ENCODE measurements around the gene GBP2. TPM values are rescaled to one million over a fixed set of nuclear protein-coding genes. Genes with fewer than 3 reads are reported as not detected.
"Not testable (repeated sequence)": the region's sequence is repeated elsewhere in the genome, so short reads cannot be mapped to it uniquely, and the experiment has no call there.

The GBP2 gene
- total RNA-seq, 1 donor from 2014 or later = 1.6 TPM

DNA sequence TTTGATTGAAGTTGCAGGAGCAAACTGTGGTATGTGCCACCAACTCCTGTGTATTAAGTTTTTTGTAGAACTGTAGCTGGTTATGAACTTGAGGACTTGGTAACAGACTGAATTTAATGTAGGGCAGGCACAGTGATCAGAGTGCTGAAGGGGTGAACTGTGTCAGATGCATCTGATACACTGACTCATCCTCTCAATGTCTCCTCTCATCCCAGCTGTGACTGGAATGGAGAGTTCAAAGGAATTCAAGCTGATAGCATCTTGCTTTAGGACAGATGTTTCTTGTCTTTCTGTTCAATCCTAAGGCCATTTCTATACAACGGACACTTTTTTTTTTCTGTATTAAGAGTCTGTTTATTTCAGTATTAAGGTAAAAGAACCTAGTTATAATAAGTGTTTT is 36.0 kb downstream of the GBP2 start:
- peaks cover 8% of the 10 kb centered on the region for H3K27me3 Mint-ChIP-seq (ENCODE audit: unreplicated experiment)
- H3K4me3 Mint-ChIP-seq (ENCODE audit: unreplicated experiment) = no peak overlapping the region
- H3K36me3 Mint-ChIP-seq (ENCODE audit: unreplicated experiment) = no peaks in the 10 kb centered on the region
- DNase-seq (ENCODE audit: extremely low spot score, unreplicated experiment) = no peak
- TF ChIP-seq, protein P1, sequence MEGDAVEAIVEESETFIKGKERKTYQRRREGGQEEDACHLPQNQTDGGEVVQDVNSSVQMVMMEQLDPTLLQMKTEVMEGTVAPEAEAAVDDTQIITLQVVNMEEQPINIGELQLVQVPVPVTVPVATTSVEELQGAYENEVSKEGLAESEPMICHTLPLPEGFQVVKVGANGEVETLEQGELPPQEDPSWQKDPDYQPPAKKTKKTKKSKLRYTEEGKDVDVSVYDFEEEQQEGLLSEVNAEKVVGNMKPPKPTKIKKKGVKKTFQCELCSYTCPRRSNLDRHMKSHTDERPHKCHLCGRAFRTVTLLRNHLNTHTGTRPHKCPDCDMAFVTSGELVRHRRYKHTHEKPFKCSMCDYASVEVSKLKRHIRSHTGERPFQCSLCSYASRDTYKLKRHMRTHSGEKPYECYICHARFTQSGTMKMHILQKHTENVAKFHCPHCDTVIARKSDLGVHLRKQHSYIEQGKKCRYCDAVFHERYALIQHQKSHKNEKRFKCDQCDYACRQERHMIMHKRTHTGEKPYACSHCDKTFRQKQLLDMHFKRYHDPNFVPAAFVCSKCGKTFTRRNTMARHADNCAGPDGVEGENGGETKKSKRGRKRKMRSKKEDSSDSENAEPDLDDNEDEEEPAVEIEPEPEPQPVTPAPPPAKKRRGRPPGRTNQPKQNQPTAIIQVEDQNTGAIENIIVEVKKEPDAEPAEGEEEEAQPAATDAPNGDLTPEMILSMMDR (IDR thresholded peaks at IDR 0.05) = no peak
- no peaks in the 10 kb centered on the region for H3K4me1 Mint-ChIP-seq (ENCODE audit: unreplicated experiment)
- no peak overlapping the region for H3K27ac Mint-ChIP-seq (ENCODE audit: unreplicated experiment)
- H3K9me3 Mint-ChIP-seq (ENCODE audit: unreplicated experiment) = no peaks in the 10 kb centered on the region

DNA sequence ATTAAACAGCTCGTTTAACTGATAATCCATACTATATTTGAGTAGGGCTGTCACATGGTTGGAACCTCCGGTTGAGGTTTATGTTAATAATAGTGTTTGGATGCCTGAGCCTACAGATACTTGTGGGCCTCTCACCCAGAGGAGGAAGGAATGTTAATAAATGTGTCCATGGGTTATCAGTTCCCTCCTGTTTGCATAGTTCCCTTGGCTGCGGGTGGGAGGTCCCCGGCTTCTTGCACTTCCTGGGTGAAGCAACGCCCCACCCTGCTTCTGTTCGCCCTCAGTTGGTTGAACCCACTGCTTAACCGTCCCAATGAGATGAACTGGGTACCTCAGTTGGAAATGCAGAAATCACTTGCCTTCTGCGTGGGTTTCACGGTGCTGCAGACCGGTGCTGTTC is 37.3 kb downstream of the GBP2 start:
- no peak for DNase-seq (ENCODE audit: extremely low spot score, unreplicated experiment)
- Mint-ChIP-seq H3K27ac (ENCODE audit: unreplicated experiment) (no peak overlapping the region), H3K4me3 (ENCODE audit: unreplicated experiment) (no peak overlapping the region), H3K36me3 (ENCODE audit: unreplicated experiment) (no peaks in the 10 kb centered on the region), H3K27me3 (ENCODE audit: unreplicated experiment) (peaks cover 15% of the 10 kb centered on the region), H3K9me3 (ENCODE audit: unreplicated experiment) (no peaks in the 10 kb centered on the region), H3K4me1 (ENCODE audit: unreplicated experiment) (no peaks in the 10 kb centered on the region)
- TF ChIP-seq, protein P1 (IDR thresholded peaks at IDR 0.05) = no peak

DNA sequence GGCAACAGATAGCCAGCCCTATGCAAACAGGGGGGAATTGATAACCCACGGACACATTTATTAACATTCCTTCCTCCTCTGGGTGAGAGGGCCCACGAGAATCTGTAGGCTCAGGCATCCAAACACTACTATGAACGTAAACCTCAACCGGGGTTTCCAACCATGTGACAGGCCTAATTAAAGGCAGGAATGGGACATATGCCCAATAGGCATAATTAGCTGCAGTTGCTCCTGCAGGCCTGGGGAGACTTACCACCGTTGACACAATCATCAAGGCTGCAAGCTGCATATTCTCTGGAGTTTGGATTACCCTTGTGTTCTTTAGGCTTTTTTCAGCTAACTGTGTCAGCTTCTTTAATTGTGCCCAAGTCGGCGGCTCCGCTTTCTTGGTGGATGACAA is 38.7 kb downstream of the GBP2 start:
- Mint-ChIP-seq H3K4me3 (ENCODE audit: unreplicated experiment) (no peak overlapping the region), H3K27ac (ENCODE audit: unreplicated experiment) (no peak overlapping the region), H3K27me3 (ENCODE audit: unreplicated experiment) (peaks cover 15% of the 10 kb centered on the region), H3K9me3 (ENCODE audit: unreplicated experiment) (no peaks in the 10 kb centered on the region), H3K4me1 (ENCODE audit: unreplicated experiment) (no peaks in the 10 kb centered on the region), H3K36me3 (ENCODE audit: unreplicated experiment) (no peaks in the 10 kb centered on the region)
- no peak for DNase-seq (ENCODE audit: extremely low spot score, unreplicated experiment)
- TF ChIP-seq, protein P1 (IDR thresholded peaks at IDR 0.05) = no peak

DNA sequence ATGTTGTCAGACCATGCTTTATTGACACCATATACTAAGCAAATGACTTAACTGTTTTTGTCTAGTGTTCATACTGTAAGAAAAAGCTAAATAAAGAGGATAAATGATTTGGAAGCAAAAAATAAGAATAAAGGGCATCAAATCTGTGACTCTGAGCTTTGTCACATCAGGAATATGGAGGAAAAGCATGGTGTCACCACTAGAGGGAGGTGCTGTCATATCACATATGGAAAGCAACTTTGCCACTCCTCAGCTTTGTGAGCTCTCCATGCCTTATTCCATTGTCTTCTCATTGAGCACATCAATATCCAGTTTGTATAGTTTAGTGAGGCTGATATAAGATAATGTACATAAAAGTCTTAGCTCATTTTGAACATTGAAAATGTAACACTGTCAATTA is 40.1 kb downstream of the GBP2 start:
- DNase-seq (ENCODE audit: extremely low spot score, unreplicated experiment) = no peak
- no peaks in the 10 kb centered on the region for H3K9me3 Mint-ChIP-seq (ENCODE audit: unreplicated experiment)

DNA sequence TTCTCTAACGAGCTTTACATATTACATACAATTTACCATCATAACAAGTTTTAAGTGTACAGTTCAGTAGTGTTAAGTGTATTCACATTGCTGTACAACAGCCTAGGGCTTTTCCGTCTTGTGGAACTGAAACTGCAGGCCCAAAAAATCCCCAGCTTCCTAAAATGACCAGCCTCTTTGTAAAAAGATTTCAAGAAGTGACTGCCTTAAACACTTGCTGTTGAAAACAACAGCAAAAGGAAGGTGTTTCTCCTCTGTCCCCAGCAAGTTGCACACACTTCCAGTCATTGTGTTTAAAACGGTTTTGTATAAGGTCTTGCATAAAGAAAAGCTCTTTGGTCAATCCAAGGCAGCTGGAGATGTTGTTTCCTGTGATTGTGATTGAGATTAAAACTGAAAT is 44.9 kb downstream of the GBP2 start:
- peaks cover 7% of the 10 kb centered on the region for H3K9me3 Mint-ChIP-seq (ENCODE audit: unreplicated experiment)
- no peak overlapping the region for H3K27ac Mint-ChIP-seq (ENCODE audit: unreplicated experiment)
- H3K36me3 Mint-ChIP-seq (ENCODE audit: unreplicated experiment) = no peaks in the 10 kb centered on the region
- no peak for DNase-seq (ENCODE audit: extremely low spot score, unreplicated experiment)
- H3K27me3 Mint-ChIP-seq (ENCODE audit: unreplicated experiment) = peaks cover 16% of the 10 kb centered on the region
- H3K4me3 Mint-ChIP-seq (ENCODE audit: unreplicated experiment) = no peak overlapping the region
- H3K4me1 Mint-ChIP-seq (ENCODE audit: unreplicated experiment) = no peaks in the 10 kb centered on the region
- TF ChIP-seq, protein P1 (IDR thresholded peaks at IDR 0.05) = no peak

More for the DNA sequence above, 40.1 kb downstream of the GBP2 start:
- no peaks in the 10 kb centered on the region for H3K4me1 Mint-ChIP-seq (ENCODE audit: unreplicated experiment)
- no peaks in the 10 kb centered on the region for H3K36me3 Mint-ChIP-seq (ENCODE audit: unreplicated experiment)
- no peak overlapping the region for H3K27ac Mint-ChIP-seq (ENCODE audit: unreplicated experiment)
- H3K4me3 Mint-ChIP-seq (ENCODE audit: unreplicated experiment) = no peak overlapping the region
- TF ChIP-seq, protein P1 (IDR thresholded peaks at IDR 0.05) = no peak
- peaks cover 15% of the 10 kb centered on the region for H3K27me3 Mint-ChIP-seq (ENCODE audit: unreplicated experiment)

DNA sequence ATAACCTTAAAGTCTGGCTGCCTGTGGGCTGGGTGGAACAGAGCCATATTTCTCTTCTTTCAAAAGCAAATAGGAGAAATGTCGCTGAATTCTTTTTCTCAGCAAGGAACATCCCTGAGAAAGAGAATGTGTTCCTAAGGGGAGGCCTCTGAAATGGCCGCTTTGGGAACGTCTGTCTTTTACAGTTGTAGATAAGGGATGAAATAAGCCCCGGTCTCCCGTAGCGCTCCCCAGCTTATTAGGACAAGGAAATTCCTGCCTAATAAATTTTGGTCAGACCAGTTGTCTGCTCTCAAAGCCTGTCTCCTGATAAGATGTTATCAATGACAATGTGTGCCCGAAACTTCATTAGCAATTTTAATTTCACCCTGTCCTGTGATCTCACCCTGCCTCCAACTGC is 45.8 kb downstream of the GBP2 start:
- H3K27ac Mint-ChIP-seq (ENCODE audit: unreplicated experiment); DNase-seq (ENCODE audit: extremely low spot score, unreplicated experiment); H3K36me3 Mint-ChIP-seq (ENCODE audit: unreplicated experiment); H3K4me3 Mint-ChIP-seq (ENCODE audit: unreplicated experiment); H3K9me3 Mint-ChIP-seq (ENCODE audit: unreplicated experiment); H3K4me1 Mint-ChIP-seq (ENCODE audit: unreplicated experiment): not testable (repeated sequence)
- H3K27me3 Mint-ChIP-seq (ENCODE audit: unreplicated experiment) = peaks cover 16% of the 10 kb centered on the region

DNA sequence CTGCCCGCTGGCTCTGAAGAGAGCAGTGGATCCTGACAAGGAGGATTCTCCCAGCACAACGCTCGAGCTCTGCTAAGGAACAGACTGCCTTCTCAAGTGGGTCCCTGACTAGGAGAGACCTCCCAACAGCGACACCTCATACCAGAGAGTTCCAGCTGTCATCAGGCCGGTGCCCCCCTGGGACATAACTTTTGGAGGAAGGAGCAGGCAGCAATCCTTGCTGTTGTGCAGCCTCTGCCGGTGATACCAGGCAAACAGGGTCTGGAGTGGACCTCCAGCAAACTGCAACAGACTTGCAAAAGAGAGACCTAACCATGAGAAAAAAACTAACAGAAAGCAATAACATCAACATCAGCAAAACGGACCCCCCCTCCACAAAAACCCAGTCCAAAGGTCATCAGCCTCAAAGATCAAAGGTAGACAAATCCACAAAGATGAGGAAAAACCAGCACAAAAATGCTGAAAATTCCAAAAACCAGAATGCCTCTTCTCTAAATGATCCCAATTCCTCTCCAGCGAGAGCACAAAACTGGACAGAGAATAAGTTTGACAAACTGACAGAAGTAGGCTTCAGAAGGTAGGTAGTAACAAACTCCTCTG is 53.3 kb downstream of the GBP2 start:
- not testable (repeated sequence) for DNase-seq (ENCODE audit: extremely low spot score, unreplicated experiment); H3K4me3 Mint-ChIP-seq (ENCODE audit: unreplicated experiment); H3K36me3 Mint-ChIP-seq (ENCODE audit: unreplicated experiment); H3K27ac Mint-ChIP-seq (ENCODE audit: unreplicated experiment); H3K4me1 Mint-ChIP-seq (ENCODE audit: unreplicated experiment)
- Mint-ChIP-seq H3K9me3 (ENCODE audit: unreplicated experiment) (peaks cover 11% of the 10 kb centered on the region), H3K27me3 (ENCODE audit: unreplicated experiment) (peaks cover 15% of the 10 kb centered on the region)
